SK-N-SH (cell line): ENCODE results near the gene HDAC4. TPM values are rescaled to one million over a fixed set of nuclear protein-coding genes. Genes with fewer than 3 reads are reported as not detected.

Experiments used
- CTCF ChIA-PET: fragments of 300-600, 350-600 bp; formaldehyde crosslinking; extraction: SDS; loops from one replicate; lab custom pipeline; 2021; lab: Yijun Ruan, JAX
- POLR2A ChIA-PET: fragments of 350-600 bp; sonication (Branson Sonifier 250); formaldehyde crosslinking; extraction: SDS; loops from one replicate; lab custom pipeline; 2020; ENCODE audit warnings: antibody characterized with exemption, inconsistent platforms; lab: Yijun Ruan, JAX
- DNase-seq: peaks from one replicate; pipeline ENCODE4 v3.0.0; 2012
- H2AFZ ChIP-seq: fragments of 200-600 bp; sonication (generic); 2 replicates; pipeline ENCODE4 v1.8.1; 2016; ENCODE audit warnings: antibody characterized with exemption, mild to moderate bottlenecking, low read depth
- H3F3A ChIP-seq: fragments of 200-600 bp; sonication (generic); replicated peaks from 2 replicates; pipeline ENCODE3; 2016; ENCODE audit warnings: antibody characterized with exemption, mild to moderate bottlenecking; ENCODE audit not compliant: insufficient read depth
- H3K27ac ChIP-seq, 2 experiments: fragments of 200-500 bp in 1 of 2; fragments of 200-600 bp in 1 of 2; sonication (Bioruptor generic) in 1 of 2; sonication (generic), shearing (Covaris generic) in 1 of 2; 2 replicates each; pipeline versions ENCODE4 v1.5.1 to v1.6.1; 2014 to 2016; ENCODE audit warnings: low read depth in 2 of 2, inconsistent platforms in 1 of 2, low read length in 1 of 2, mild to moderate bottlenecking in 1 of 2, mixed read lengths in 1 of 2
- H3K27me3 ChIP-seq: fragments of 200-600 bp; sonication (generic), shearing (Covaris generic); 2 replicates; pipeline ENCODE4 v1.6.1; 2016; ENCODE audit warnings: mixed run types; ENCODE audit not compliant: insufficient read depth
- H3K36me3 ChIP-seq, 2 experiments: fragments of 200-500 bp in 1 of 2; fragments of 200-600 bp in 1 of 2; sonication (Bioruptor generic) in 1 of 2; sonication (generic) in 1 of 2; replicated peaks in 1 of 2; 2 replicates each; pipeline versions ENCODE3 to v1.5.1; 2014 to 2016; ENCODE audit warnings: low read length in 1 of 2, mild to moderate bottlenecking in 1 of 2; ENCODE audit not compliant: insufficient read depth in 2 of 2, control insufficient read depth in 1 of 2
- H3K4me1 ChIP-seq, 2 experiments: fragments of 200-500 bp in 1 of 2; fragments of 200-600 bp in 1 of 2; sonication (Bioruptor generic) in 1 of 2; sonication (generic), shearing (Covaris generic) in 1 of 2; 2 replicates each; pipeline versions ENCODE4 v1.5.1 to v1.6.1; 2014 to 2016; ENCODE audit warnings: low read depth in 1 of 2, low read length in 1 of 2, mixed run types in 1 of 2; ENCODE audit not compliant: insufficient read depth in 2 of 2, control insufficient read depth in 1 of 2
- H3K4me2 ChIP-seq: fragments of 200-600 bp; sonication (generic), shearing (Covaris generic); 2 replicates; pipeline ENCODE4 v1.6.1; 2017; ENCODE audit warnings: mixed run types
- H3K4me3 ChIP-seq, 2 experiments: fragments of 200-500 bp in 1 of 2; fragments of 200-600 bp in 1 of 2; sonication (Bioruptor generic) in 1 of 2; sonication (generic), shearing (Covaris generic) in 1 of 2; 2 replicates each; pipeline versions ENCODE4 v1.5.1 to v1.8.1; 2014 to 2016; ENCODE audit warnings: low read depth in 2 of 2, inconsistent platforms in 1 of 2, low read length in 1 of 2, mild to moderate bottlenecking in 1 of 2, mixed read lengths in 1 of 2, moderate library complexity in 1 of 2
- H3K79me2 ChIP-seq: fragments of 200-600 bp; sonication (generic); 2 replicates; pipeline ENCODE4 v1.8.1; 2017; ENCODE audit warnings: mild to moderate bottlenecking; ENCODE audit not compliant: insufficient read depth
- H3K9ac ChIP-seq: fragments of 200-600 bp; sonication (generic); 2 replicates; pipeline ENCODE4 v1.6.1; 2017; ENCODE audit warnings: mixed run types
- H3K9me2 ChIP-seq: fragments of 200-600 bp; sonication (generic); 2 replicates; pipeline ENCODE4 v1.6.1; 2017; ENCODE audit warnings: mixed run types
- H3K9me3 ChIP-seq: fragments of 200-600 bp; sonication (generic); 2 replicates; pipeline ENCODE4 v1.6.1; 2017; ENCODE audit warnings: mixed run types, mild to moderate bottlenecking, moderate library complexity
- H4K20me1 ChIP-seq: fragments of 200-600 bp; sonication (generic); 2 replicates; pipeline ENCODE4 v1.6.1; 2017; ENCODE audit warnings: mild to moderate bottlenecking, mixed run types; ENCODE audit not compliant: insufficient read depth
- ELF1 ChIP-seq: IDR thresholded peaks from 2 replicates; pipeline ENCODE4 v1.4.0; 2012
- EP300 ChIP-seq, 2 experiments: IDR thresholded peaks; 2 replicates each; pipeline versions ENCODE4 v1.4.0 to v1.6.1; 2012; ENCODE audit warnings: borderline replicate concordance in 1 of 2, low read depth in 1 of 2, low read length in 1 of 2
- FOSL2 ChIP-seq: IDR thresholded peaks from 2 replicates; pipeline ENCODE4 v1.4.0; 2012; ENCODE audit warnings: low read depth, mild to moderate bottlenecking, moderate library complexity, borderline replicate concordance
- FOXM1 ChIP-seq: IDR thresholded peaks from 2 replicates; pipeline ENCODE4 v1.4.0; 2012; ENCODE audit warnings: low read depth, mild to moderate bottlenecking
- GABPA ChIP-seq: IDR thresholded peaks from 2 replicates; pipeline ENCODE4 v1.4.0; 2012; ENCODE audit warnings: low read depth, mild to moderate bottlenecking
- JUND ChIP-seq: IDR thresholded peaks from 2 replicates; pipeline ENCODE4 v1.4.0; 2012
- MAX ChIP-seq: IDR thresholded peaks from 2 replicates; pipeline ENCODE4 v1.4.0; 2012; ENCODE audit warnings: low read depth
- MEF2A ChIP-seq: IDR thresholded peaks from 2 replicates; pipeline ENCODE4 v1.4.0; 2012; ENCODE audit warnings: low read depth, borderline replicate concordance
- MXI1 ChIP-seq: IDR thresholded peaks from 2 replicates; pipeline ENCODE4 v1.6.1; 2012; ENCODE audit warnings: mild to moderate bottlenecking, low read depth, low read length, improper control_type of control experiment
- RCOR1 ChIP-seq: fragments of 150-350 bp; IDR thresholded peaks from 2 replicates; pipeline ENCODE4 v1.6.1; 2017; ENCODE audit warnings: antibody characterized with exemption, low read length
- REST ChIP-seq: IDR thresholded peaks from 2 replicates; pipeline ENCODE4 v1.6.1; 2012; ENCODE audit warnings: mild to moderate bottlenecking, low read depth, low read length, moderate library complexity
- RXRA ChIP-seq: IDR thresholded peaks from 2 replicates; pipeline ENCODE4 v1.4.0; 2012; ENCODE audit warnings: low read depth, mild to moderate bottlenecking, borderline replicate concordance
- SMC3 ChIP-seq: IDR thresholded peaks from 2 replicates; pipeline ENCODE4 v1.6.1; 2012; ENCODE audit warnings: low read depth, low read length, improper control_type of control experiment
- TEAD4 ChIP-seq: IDR thresholded peaks from 2 replicates; pipeline ENCODE4 v1.4.0; 2012; ENCODE audit warnings: mild to moderate bottlenecking, borderline replicate concordance; ENCODE audit not compliant: insufficient read depth
- USF2 ChIP-seq: fragments of 150-350 bp; IDR thresholded peaks from 2 replicates; pipeline ENCODE4 v1.6.1; 2017; ENCODE audit warnings: antibody characterized with exemption, low read length, low read depth, borderline replicate concordance
- ZBTB33 ChIP-seq: IDR thresholded peaks from 2 replicates; pipeline ENCODE4 v1.4.0; 2012; ENCODE audit warnings: low read depth, borderline replicate concordance
- WGBS: methylation state at CpG from one replicate; pipeline ENCODE4 v1.1.6; 2017; ENCODE audit warnings: low lambda C conversion rate; 5-methylcytosine and 5-hydroxymethylcytosine counted together
- polyA plus RNA-seq, 3 experiments: library from polyadenylated mRNA; depleted of rRNA; stranded (reverse); fragments of >200 nt; gene quantifications; 2 replicates each; pipeline ENCODE4 v1.2.3, GENCODE V29; 2012

HDAC4 gene
- polyA plus RNA-seq, 1 of the 3 experiments (the other 2 are of a cell fraction): 5.5 TPM

GRCh38 chr2:239199041-239199768 is 201.6 kb downstream of the HDAC4 start:
- H4K20me1 ChIP-seq: no peaks in the 10 kb centered on the region
- CTCF ChIA-PET: no interaction called here
- H3K4me1 ChIP-seq: peaks cover 0 to 24% of the 10 kb centered on the region in 2 experiments; a peak in 2 of 4 replicates
- TF ChIP-seq MAX: no peak
- no peak for TF ChIP-seq MXI1
- no peak for TF ChIP-seq REST
- no peak for TF ChIP-seq JUND
- TF ChIP-seq USF2: no peak
- TF ChIP-seq, all 33 proteins: peak for 0
- H3K9me2 ChIP-seq: no peaks in the 10 kb centered on the region
- 94% methylated on average over 19 of the region's 21 CpGs for WGBS
- no peak overlapping the region for H3K4me3 ChIP-seq
- no peaks in the 10 kb centered on the region for H3K27me3 ChIP-seq
- no peak overlapping the region for H2AFZ ChIP-seq
- H3K36me3 ChIP-seq: no peaks in the 10 kb centered on the region
- no peak overlapping the region for H3K4me2 ChIP-seq
- no peak overlapping the region for H3K9ac ChIP-seq
- no peak for DNase-seq
- no peaks in the 10 kb centered on the region for H3K9me3 ChIP-seq
- no peaks in the 10 kb centered on the region for H3K79me2 ChIP-seq
- POLR2A ChIA-PET: no interaction called here
- no peaks in the 10 kb centered on the region for H3F3A ChIP-seq
- H3K27ac ChIP-seq: no peak overlapping the region

GRCh38 chr2:239198221-239198620 is 202.6 kb downstream of the HDAC4 start:
- Histone ChIP-seq H3F3A (no peaks in the 10 kb centered on the region), H3K27ac (no peak overlapping the region), H3K4me2 (no peak overlapping the region), H3K9me2 (no peaks in the 10 kb centered on the region), H4K20me1 (no peaks in the 10 kb centered on the region), H3K9me3 (no peaks in the 10 kb centered on the region), H3K79me2 (no peaks in the 10 kb centered on the region), H3K4me1 (peaks cover 0 to 27% of the 10 kb centered on the region in 2 experiments; a peak in 2 of 4 replicates), H3K9ac (no peak overlapping the region), H3K27me3 (no peaks in the 10 kb centered on the region), H2AFZ (no peak overlapping the region), H3K36me3 (no peaks in the 10 kb centered on the region), H3K4me3 (no peak overlapping the region)
- TF ChIP-seq RCOR1: no peak
- no peak for TF ChIP-seq TEAD4
- no peak for TF ChIP-seq FOSL2
- no peak for TF ChIP-seq GABPA
- no peak for TF ChIP-seq ELF1
- TF ChIP-seq EP300 (IDR thresholded peaks at IDR 0.05; ENCODE audit: borderline replicate concordance in 1 of 2, low read depth in 1 of 2, low read length in 1 of 2): no peak
- TF ChIP-seq ZBTB33: no peak
- TF ChIP-seq FOXM1: no peak
- no peak for TF ChIP-seq JUND
- TF ChIP-seq SMC3: no peak
- no peak for TF ChIP-seq MEF2A
- TF ChIP-seq RXRA: no peak
- ChIA-PET POLR2A (no interaction called here), CTCF (interaction anchor here (1.1 kb wide), 1 partner anchor 736 kb away, joined by 3 read pairs; no protein-coding TSS in a partner anchor)
- 89% methylated on average over 3 of the region's 8 CpGs for WGBS
- no peak for DNase-seq
